H7 (cell line): ENCODE data around the gene MRPL32. TPM values are rescaled to one million over a fixed set of nuclear protein-coding genes. Genes with fewer than 3 reads are reported as not detected.

Experiments
- DNase-seq: peaks from one replicate; pipeline ENCODE4 v3.0.0; 2012
- H3K27me3 ChIP-seq: 2 replicates; pipeline ENCODE4 v1.6.0; 2011; ENCODE audit warnings: mild to moderate bottlenecking, low read length; ENCODE audit not compliant: control insufficient read depth, insufficient read depth
- H3K36me3 ChIP-seq: replicated peaks from 2 replicates; pipeline ENCODE4 v1.5.1; 2011; ENCODE audit warnings: low read length; ENCODE audit not compliant: control insufficient read depth, insufficient read depth
- H3K4me3 ChIP-seq: 2 replicates; pipeline ENCODE4 v1.5.1; 2011; ENCODE audit warnings: low read depth, mild to moderate bottlenecking, control low read depth, low read length, moderate library complexity; ENCODE audit not compliant: insufficient read depth
- total RNA-seq: library from RNA; depleted of rRNA; stranded (reverse); fragments of >200 nt; shearing (Covaris generic); gene quantifications from 2 replicates; pipeline ENCODE4 v1.2.3, GENCODE V29; 2014

The MRPL32 gene
- total RNA-seq, 1 experiment from 2014 or later: 89.8 TPM

GRCh38 chr7:42939457-42940240 lies 7.5 kb downstream of the MRPL32 start:
- Histone ChIP-seq H3K36me3 (peaks cover 20% of the 10 kb centered on the region), H3K4me3 (no peak overlapping the region), H3K27me3 (no peaks in the 10 kb centered on the region)
- no peak for DNase-seq

- DNase-seq: peak; percentile 54
- Histone ChIP-seq H3K36me3 (peaks cover 8% of the 10 kb centered on the region), H3K4me3 (no peak overlapping the region), H3K27me3 (no peaks in the 10 kb centered on the region)
Observed at GRCh38 chr7:42940985-42941847, 9.0 kb downstream of the MRPL32 start.

GRCh38 chr7:42945821-42946626 lies 13.8 kb downstream of the MRPL32 start:
- H3K4me3 ChIP-seq: no peak overlapping the region
- H3K36me3 ChIP-seq: no peaks in the 10 kb centered on the region
- DNase-seq: no peak
- no peaks in the 10 kb centered on the region for H3K27me3 ChIP-seq

GRCh38 chr7:42946627-42946950 lies 14.4 kb downstream of the MRPL32 start:
- DNase-seq: no peak

GRCh38 chr7:42947521-42947920 lies 15.3 kb downstream of the MRPL32 start:
- no peaks in the 10 kb centered on the region for H3K36me3 ChIP-seq
- H3K27me3 ChIP-seq: no peaks in the 10 kb centered on the region
- no peak for DNase-seq
- no peak overlapping the region for H3K4me3 ChIP-seq

More at GRCh38 chr7:42946627-42946950, 14.4 kb downstream of the MRPL32 start:
- Histone ChIP-seq H3K27me3 (no peaks in the 10 kb centered on the region), H3K36me3 (no peaks in the 10 kb centered on the region), H3K4me3 (no peak overlapping the region)

- no peaks in the 10 kb centered on the region for H3K36me3 ChIP-seq
- H3K4me3 ChIP-seq: no peak overlapping the region
- no peak for DNase-seq
- no peaks in the 10 kb centered on the region for H3K27me3 ChIP-seq
Observed at GRCh38 chr7:42950417-42950816, 18.2 kb downstream of the MRPL32 start.

GRCh38 chr7:42952328-42952727 lies 20.2 kb downstream of the MRPL32 start:
- Histone ChIP-seq H3K4me3 (no peak overlapping the region), H3K36me3 (no peaks in the 10 kb centered on the region), H3K27me3 (no peaks in the 10 kb centered on the region)
- DNase-seq: no peak

- Histone ChIP-seq H3K27me3 (no peaks in the 10 kb centered on the region), H3K36me3 (no peaks in the 10 kb centered on the region), H3K4me3 (no peak overlapping the region)
- no peak for DNase-seq
Observed at GRCh38 chr7:42953994-42954393, 21.8 kb downstream of the MRPL32 start.

- Histone ChIP-seq H3K4me3 (no peak overlapping the region), H3K27me3 (no peaks in the 10 kb centered on the region), H3K36me3 (no peaks in the 10 kb centered on the region)
- no peak for DNase-seq
Observed at GRCh38 chr7:42956062-42956461, 23.9 kb downstream of the MRPL32 start.

GRCh38 chr7:42959549-42959948 lies 27.4 kb downstream of the MRPL32 start:
- H3K27me3 ChIP-seq: no peaks in the 10 kb centered on the region
- no peak overlapping the region for H3K4me3 ChIP-seq
- no peaks in the 10 kb centered on the region for H3K36me3 ChIP-seq
- DNase-seq: no peak

GRCh38 chr7:42960762-42961161 lies 28.6 kb downstream of the MRPL32 start:
- H3K36me3 ChIP-seq: no peaks in the 10 kb centered on the region
- H3K4me3 ChIP-seq: no peak overlapping the region
- no peak for DNase-seq

GRCh38 chr7:42961170-42961569 lies 29.0 kb downstream of the MRPL32 start:
- DNase-seq: no peak
- Histone ChIP-seq H3K36me3 (no peaks in the 10 kb centered on the region), H3K4me3 (no peak overlapping the region), H3K27me3 (no peaks in the 10 kb centered on the region)

More at GRCh38 chr7:42960762-42961161, 28.6 kb downstream of the MRPL32 start:
- no peaks in the 10 kb centered on the region for H3K27me3 ChIP-seq

- Histone ChIP-seq H3K27me3 (no peaks in the 10 kb centered on the region), H3K36me3 (no peaks in the 10 kb centered on the region), H3K4me3 (no peak overlapping the region)
- DNase-seq: no peak
Observed at GRCh38 chr7:42964293-42964692, 32.1 kb downstream of the MRPL32 start.
